OCI-LY7 (cell line): ENCODE measurements around the gene DDN.

Experiments used
- CTCF ChIP-seq: fragments of 200-600 bp; sonication (generic); conservative IDR thresholded peaks from 2 replicates; pipeline ENCODE4 v1.5.1; 2014; ENCODE audit warnings: mild to moderate bottlenecking, antibody characterized with exemption, low read length, moderate library complexity, mixed read lengths
- EZH2phosphoT487 ChIP-seq: fragments of 200-600 bp; sonication (generic); IDR thresholded peaks from 2 replicates; pipeline ENCODE4 v1.6.1; 2018; ENCODE audit warnings: low read depth, borderline replicate concordance, mild to moderate bottlenecking, mixed run types, antibody characterized with exemption, low read length, moderate library complexity, mixed read lengths

DNA sequence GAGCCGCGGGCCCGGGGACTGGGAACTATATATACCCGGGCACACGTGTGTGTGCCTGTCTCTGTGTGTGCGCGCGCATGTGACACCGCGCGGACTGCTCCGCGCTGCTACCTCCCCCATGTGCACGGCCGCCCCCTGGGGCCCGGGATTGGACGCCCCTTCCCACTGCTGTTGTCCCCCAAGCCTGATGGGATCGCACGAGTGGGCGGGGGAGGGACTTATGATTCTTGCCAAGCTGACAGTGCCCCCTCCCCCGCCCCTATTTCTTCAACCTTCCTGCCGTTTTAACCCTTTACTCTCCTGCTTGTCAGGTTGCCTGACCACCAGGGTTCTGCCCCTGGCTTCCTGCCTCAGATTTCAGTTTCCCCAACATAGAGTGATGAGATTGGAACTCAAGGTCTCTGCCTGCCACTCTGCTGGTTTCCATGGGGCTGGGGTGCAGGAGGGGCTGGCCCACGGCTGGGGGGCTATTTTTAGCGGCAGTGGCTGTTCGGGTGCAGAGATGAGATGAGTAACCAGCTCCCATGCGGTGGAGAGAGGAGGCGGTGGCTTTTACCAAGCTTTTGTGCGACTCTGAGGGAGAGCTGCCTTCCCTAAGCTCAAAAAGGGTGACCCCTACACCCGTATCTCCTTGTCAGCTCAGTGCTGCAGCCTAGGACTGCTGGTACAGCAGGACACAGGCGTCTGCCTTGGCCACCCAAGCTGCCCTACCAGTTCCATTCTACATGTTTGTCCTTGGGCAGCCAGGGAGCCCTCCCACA lies at the start of gene DDN:
- TF ChIP-seq CTCF (no peak; the same call in 1 of the 2 replicates), EZH2phosphoT487 (no peak)
